Measurements from ENCODE around the gene GARS1.

Gene GARS1

GRCh38 chr7:30584965-30585364, 9.7 kb upstream of the GARS1 start:
- TF ChIP-seq REST (IDR thresholded peaks at IDR 0.05; ENCODE audit: low read depth) (no peak), ZBTB7A (IDR thresholded peaks at IDR 0.05; ENCODE audit: low read depth) (no peak), TCF12 (IDR thresholded peaks at IDR 0.05; ENCODE audit: low read depth) (no peak), TEAD4 (IDR thresholded peaks at IDR 0.05) (no peak), RAD21 (IDR thresholded peaks at IDR 0.05; ENCODE audit: low read depth) (no peak), TAF1 (IDR thresholded peaks at IDR 0.05; ENCODE audit: low read depth) (no peak), MAX (IDR thresholded peaks at IDR 0.05) (no peak), EGR1 (IDR thresholded peaks at IDR 0.05) (no peak), NFIC (IDR thresholded peaks at IDR 0.05) (no peak), YY1 (IDR thresholded peaks at IDR 0.05; ENCODE audit: low read depth) (no peak), EP300 (IDR thresholded peaks at IDR 0.05; ENCODE audit: borderline replicate concordance) (no peak), FOXM1 (IDR thresholded peaks at IDR 0.05; ENCODE audit: borderline replicate concordance, low read depth) (no peak)

- TF ChIP-seq CEBPB (IDR thresholded peaks at IDR 0.05) (no peak), RAD21 (IDR thresholded peaks at IDR 0.05; ENCODE audit: low read depth) (no peak), EP300 (IDR thresholded peaks at IDR 0.05; ENCODE audit: borderline replicate concordance) (no peak), REST (IDR thresholded peaks at IDR 0.05; ENCODE audit: low read depth) (no peak), ZBTB7A (IDR thresholded peaks at IDR 0.05; ENCODE audit: low read depth) (no peak), YY1 (IDR thresholded peaks at IDR 0.05; ENCODE audit: low read depth) (no peak), CREB1 (IDR thresholded peaks at IDR 0.05; ENCODE audit: low read depth) (no peak), USF1 (IDR thresholded peaks at IDR 0.05) (no peak), EGR1 (IDR thresholded peaks at IDR 0.05) (no peak), TEAD4 (IDR thresholded peaks at IDR 0.05) (no peak), NFIC (IDR thresholded peaks at IDR 0.05) (no peak), MAX (IDR thresholded peaks at IDR 0.05) (no peak), TCF12 (IDR thresholded peaks at IDR 0.05; ENCODE audit: low read depth) (no peak), FOXM1 (IDR thresholded peaks at IDR 0.05; ENCODE audit: borderline replicate concordance, low read depth) (no peak), TAF1 (IDR thresholded peaks at IDR 0.05; ENCODE audit: low read depth) (no peak)
Observed at GRCh38 chr7:30585675-30586074, 9.0 kb upstream of the GARS1 start.

GRCh38 chr7:30589111-30589510, 5.6 kb upstream of the GARS1 start:
- no peak for TF ChIP-seq YY1 (IDR thresholded peaks at IDR 0.05; ENCODE audit: low read depth)
- no peak for TF ChIP-seq TAF1 (IDR thresholded peaks at IDR 0.05; ENCODE audit: low read depth)
- no peak for TF ChIP-seq FOXM1 (IDR thresholded peaks at IDR 0.05; ENCODE audit: borderline replicate concordance, low read depth)
- no peak for TF ChIP-seq MAX (IDR thresholded peaks at IDR 0.05)
- TF ChIP-seq TCF12 (IDR thresholded peaks at IDR 0.05; ENCODE audit: low read depth), result no peak
- no peak for TF ChIP-seq USF1 (IDR thresholded peaks at IDR 0.05)

- 0 out of 2 replicates have a peak, but pooled peaks have one; percentile 1 for TF ChIP-seq TCF12 (IDR thresholded peaks at IDR 0.05; ENCODE audit: low read depth)
- TF ChIP-seq CREB1 (IDR thresholded peaks at IDR 0.05; ENCODE audit: low read depth), result no peak
Observed at GRCh38 chr7:30594048-30594539, 584 bp upstream of the GARS1 start.

GRCh38 chr7:30595436-30596013, 847 bp downstream of the GARS1 start:
- TF ChIP-seq ZBTB7A (IDR thresholded peaks at IDR 0.05; ENCODE audit: low read depth), result no peak
- no peak for TF ChIP-seq TCF12 (IDR thresholded peaks at IDR 0.05; ENCODE audit: low read depth)
- TF ChIP-seq YY1 (IDR thresholded peaks at IDR 0.05; ENCODE audit: low read depth), result no peak
- no peak for TF ChIP-seq USF1 (IDR thresholded peaks at IDR 0.05)
- no peak for TF ChIP-seq TEAD4 (IDR thresholded peaks at IDR 0.05)
- TF ChIP-seq TAF1 (IDR thresholded peaks at IDR 0.05; ENCODE audit: low read depth), result no peak
- no peak for TF ChIP-seq EP300 (IDR thresholded peaks at IDR 0.05; ENCODE audit: borderline replicate concordance)
- no peak for TF ChIP-seq EGR1 (IDR thresholded peaks at IDR 0.05)
- TF ChIP-seq CEBPB (IDR thresholded peaks at IDR 0.05), result no peak
- TF ChIP-seq RAD21 (IDR thresholded peaks at IDR 0.05; ENCODE audit: low read depth), result no peak
- TF ChIP-seq REST (IDR thresholded peaks at IDR 0.05; ENCODE audit: low read depth), result no peak
- no peak for TF ChIP-seq CREB1 (IDR thresholded peaks at IDR 0.05; ENCODE audit: low read depth)
- TF ChIP-seq FOXM1 (IDR thresholded peaks at IDR 0.05; ENCODE audit: borderline replicate concordance, low read depth), result no peak
- no peak for TF ChIP-seq MAX (IDR thresholded peaks at IDR 0.05)
- no peak for TF ChIP-seq NFIC (IDR thresholded peaks at IDR 0.05)
